HL-60 (cell line): ENCODE measurements around the gene ZFR.

Experiments used
- POLR2AphosphoS5 ChIP-seq: IDR thresholded peaks from 2 replicates; pipeline ENCODE4 v1.6.1; 2012; ENCODE audit warnings: low read depth
- SPI1 ChIP-seq: IDR thresholded peaks from 2 replicates; pipeline ENCODE4 v1.6.1; 2012; ENCODE audit warnings: low read depth, mild to moderate bottlenecking, borderline replicate concordance
- TF ChIP-seq, protein P1 (sequence below): IDR thresholded peaks from one replicate; pipeline ENCODE4 v1.5.1; 2011; ENCODE audit warnings: low read length, control low read depth, inconsistent platforms; ENCODE audit not compliant: insufficient read depth
- TF ChIP-seq, protein P2 (sequence below): IDR thresholded peaks from 2 replicates; pipeline ENCODE4 v1.6.1; 2012; ENCODE audit warnings: low read depth; ENCODE audit not compliant: insufficient replicate concordance

DNA sequence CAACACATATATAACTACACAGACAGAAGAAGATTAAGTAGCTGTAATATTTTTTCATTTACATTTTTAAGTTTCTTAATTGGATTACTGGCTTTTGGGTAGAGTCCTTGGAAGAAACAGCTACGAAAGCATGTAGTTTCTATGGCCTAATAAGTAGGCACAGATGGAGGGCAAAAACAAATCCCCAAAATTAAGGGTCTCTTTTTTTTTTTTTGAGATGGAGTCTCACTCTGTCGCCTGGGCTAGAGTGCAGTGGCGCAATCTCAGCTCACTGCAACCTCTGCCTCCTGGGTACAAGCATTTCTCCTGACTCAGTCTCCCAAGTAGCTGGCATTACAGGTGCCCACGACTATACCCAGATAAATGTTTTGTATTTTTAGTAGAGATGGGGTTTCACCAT is 104.7 kb downstream of the ZFR start:
- TF ChIP-seq, protein P1, sequence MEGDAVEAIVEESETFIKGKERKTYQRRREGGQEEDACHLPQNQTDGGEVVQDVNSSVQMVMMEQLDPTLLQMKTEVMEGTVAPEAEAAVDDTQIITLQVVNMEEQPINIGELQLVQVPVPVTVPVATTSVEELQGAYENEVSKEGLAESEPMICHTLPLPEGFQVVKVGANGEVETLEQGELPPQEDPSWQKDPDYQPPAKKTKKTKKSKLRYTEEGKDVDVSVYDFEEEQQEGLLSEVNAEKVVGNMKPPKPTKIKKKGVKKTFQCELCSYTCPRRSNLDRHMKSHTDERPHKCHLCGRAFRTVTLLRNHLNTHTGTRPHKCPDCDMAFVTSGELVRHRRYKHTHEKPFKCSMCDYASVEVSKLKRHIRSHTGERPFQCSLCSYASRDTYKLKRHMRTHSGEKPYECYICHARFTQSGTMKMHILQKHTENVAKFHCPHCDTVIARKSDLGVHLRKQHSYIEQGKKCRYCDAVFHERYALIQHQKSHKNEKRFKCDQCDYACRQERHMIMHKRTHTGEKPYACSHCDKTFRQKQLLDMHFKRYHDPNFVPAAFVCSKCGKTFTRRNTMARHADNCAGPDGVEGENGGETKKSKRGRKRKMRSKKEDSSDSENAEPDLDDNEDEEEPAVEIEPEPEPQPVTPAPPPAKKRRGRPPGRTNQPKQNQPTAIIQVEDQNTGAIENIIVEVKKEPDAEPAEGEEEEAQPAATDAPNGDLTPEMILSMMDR: no peak
- TF ChIP-seq POLR2AphosphoS5 (no peak), SPI1 (no peak)
- TF ChIP-seq, protein P2, sequence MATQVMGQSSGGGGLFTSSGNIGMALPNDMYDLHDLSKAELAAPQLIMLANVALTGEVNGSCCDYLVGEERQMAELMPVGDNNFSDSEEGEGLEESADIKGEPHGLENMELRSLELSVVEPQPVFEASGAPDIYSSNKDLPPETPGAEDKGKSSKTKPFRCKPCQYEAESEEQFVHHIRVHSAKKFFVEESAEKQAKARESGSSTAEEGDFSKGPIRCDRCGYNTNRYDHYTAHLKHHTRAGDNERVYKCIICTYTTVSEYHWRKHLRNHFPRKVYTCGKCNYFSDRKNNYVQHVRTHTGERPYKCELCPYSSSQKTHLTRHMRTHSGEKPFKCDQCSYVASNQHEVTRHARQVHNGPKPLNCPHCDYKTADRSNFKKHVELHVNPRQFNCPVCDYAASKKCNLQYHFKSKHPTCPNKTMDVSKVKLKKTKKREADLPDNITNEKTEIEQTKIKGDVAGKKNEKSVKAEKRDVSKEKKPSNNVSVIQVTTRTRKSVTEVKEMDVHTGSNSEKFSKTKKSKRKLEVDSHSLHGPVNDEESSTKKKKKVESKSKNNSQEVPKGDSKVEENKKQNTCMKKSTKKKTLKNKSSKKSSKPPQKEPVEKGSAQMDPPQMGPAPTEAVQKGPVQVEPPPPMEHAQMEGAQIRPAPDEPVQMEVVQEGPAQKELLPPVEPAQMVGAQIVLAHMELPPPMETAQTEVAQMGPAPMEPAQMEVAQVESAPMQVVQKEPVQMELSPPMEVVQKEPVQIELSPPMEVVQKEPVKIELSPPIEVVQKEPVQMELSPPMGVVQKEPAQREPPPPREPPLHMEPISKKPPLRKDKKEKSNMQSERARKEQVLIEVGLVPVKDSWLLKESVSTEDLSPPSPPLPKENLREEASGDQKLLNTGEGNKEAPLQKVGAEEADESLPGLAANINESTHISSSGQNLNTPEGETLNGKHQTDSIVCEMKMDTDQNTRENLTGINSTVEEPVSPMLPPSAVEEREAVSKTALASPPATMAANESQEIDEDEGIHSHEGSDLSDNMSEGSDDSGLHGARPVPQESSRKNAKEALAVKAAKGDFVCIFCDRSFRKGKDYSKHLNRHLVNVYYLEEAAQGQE: no peak
